Esophagus muscularis mucosa (tissue), 4 donors: ENCODE measurements around the gene TTC3. TPM values are rescaled to one million over a fixed set of nuclear protein-coding genes. Genes with fewer than 3 reads are reported as not detected.

ENCODE experiments used
- DNase-seq: peaks from one replicate; pipeline ENCODE4 v3.0.0-alpha.2; 2017; ENCODE audit errors: extremely low spot score
- H3K27ac ChIP-seq, 4 donors: fragments of 200-600 bp; sonication (generic); replicated peaks in 1 of 4; 1 replicate in 3 of 4; 2 replicates in 1 of 4; pipeline ENCODE4 v1.5.1; 2016 to 2019; ENCODE audit warnings: mild to moderate bottlenecking in 1 of 4
- H3K27me3 ChIP-seq, 4 donors: fragments of 200-600 bp; sonication (generic); one replicate each; pipeline versions ENCODE4 v1.5.1 to v1.6.0; 2016 to 2019
- H3K36me3 ChIP-seq, 4 donors: fragments of 200-600 bp; sonication (generic); one replicate each; pipeline ENCODE4 v1.5.1; 2016 to 2019
- H3K4me1 ChIP-seq, 4 donors: fragments of 200-600 bp; sonication (generic); one replicate each; pipeline ENCODE4 v1.5.1; 2016 to 2019
- H3K4me3 ChIP-seq, 4 donors: fragments of 200-600 bp; sonication (generic); 1 replicate in 2 of 4; 2 replicates in 2 of 4; pipeline ENCODE4 v1.5.1; 2016 to 2019; ENCODE audit warnings: mild to moderate bottlenecking in 4 of 4, moderate library complexity in 1 of 4
- H3K9me3 ChIP-seq, 4 donors: fragments of 200-600 bp; sonication (generic); 1 replicate in 3 of 4; 2 replicates in 1 of 4; pipeline ENCODE4 v1.5.1; 2016 to 2019
- CTCF ChIP-seq, 3 experiments: fragments of 200-600 bp in 2 of 3; fragments of 450-650 bp in 1 of 3; sonication (generic) in 2 of 3; IDR thresholded peaks; one replicate each; pipeline ENCODE4 v1.5.1; 2017 to 2019; ENCODE audit warnings: antibody characterized with exemption in 3 of 3, mild to moderate bottlenecking in 2 of 3, moderate library complexity in 1 of 3
- EP300 ChIP-seq: sonication (generic); formaldehyde crosslinking; IDR thresholded peaks from one replicate; pipeline ENCODE4 v1.6.1; 2017; ENCODE audit warnings: antibody characterized with exemption
- POLR2A ChIP-seq: fragments of 450-650 bp; IDR thresholded peaks from one replicate; pipeline ENCODE4 v1.6.1; 2017; ENCODE audit warnings: antibody characterized with exemption, moderate library complexity, mild to moderate bottlenecking, low read depth
- POLR2AphosphoS5 ChIP-seq, 2 donors: sonication (generic); formaldehyde crosslinking; IDR thresholded peaks; one replicate each; pipeline ENCODE4 v1.6.1; 2017; ENCODE audit warnings: antibody characterized with exemption in 2 of 2
- WGBS: methylation state at CpG from one replicate; pipeline ENCODE4 v1.1.5; 2018; 5-methylcytosine and 5-hydroxymethylcytosine counted together
- intact Hi-C: fragments of 100-400 bp; cut with DNase I; formaldehyde crosslinking; loops from one replicate; pipeline ENCODE4 v1.15.1; 2023
- total RNA-seq, 4 donors: library from RNA; depleted of rRNA; stranded (reverse); fragments of >200 nt; gene quantifications; one replicate each; pipeline versions ENCODE4 v1.1.0 to v1.2.1, GENCODE V29; 2016

TTC3 gene
- total RNA-seq, 4 donors from 2014 or later, result 86.0 to 162 (median 104) TPM

- WGBS, result 93% methylated on average over 4 of the region's 4 CpGs
- H3K4me1 ChIP-seq, result peaks cover 16 to 35% (median 31%) of the 10 kb centered on the region in 4 donors
- intact Hi-C loops, result loop anchor here (10.0 kb wide), 2 partner anchors 110 to 300 kb away; partner anchors contain the start of gene HLCS
- no peak for TF ChIP-seq POLR2A
- TF ChIP-seq POLR2AphosphoS5 (IDR thresholded peaks at IDR 0.05), result no peak
- no peak for TF ChIP-seq EP300
- no peak for TF ChIP-seq CTCF (IDR thresholded peaks at IDR 0.05)
- no peak overlapping the region for H3K4me3 ChIP-seq
- no peak for DNase-seq
- peaks cover 0 to 6% (median 0%) of the 10 kb centered on the region in 4 donors for H3K9me3 ChIP-seq
- no peak overlapping the region for H3K27ac ChIP-seq
- H3K27me3 ChIP-seq, result no peaks in the 10 kb centered on the region
- peaks cover 0 to 4% (median 0%) of the 10 kb centered on the region in 4 donors for H3K36me3 ChIP-seq
Measured at GRCh38 chr21:37075214-37075770, 2.2 kb downstream of the TTC3 start.

- Histone ChIP-seq H3K27ac (no peak overlapping the region), H3K4me1 (peaks cover 14 to 25% (median 22%) of the 10 kb centered on the region in 4 donors), H3K27me3 (no peaks in the 10 kb centered on the region), H3K9me3 (peaks cover 0 to 6% (median 0%) of the 10 kb centered on the region in 4 donors), H3K4me3 (no peak overlapping the region), H3K36me3 (no peaks in the 10 kb centered on the region)
- 90% methylated on average over 4 of the region's 4 CpGs for WGBS
- DNase-seq, result no peak
- TF ChIP-seq CTCF (IDR thresholded peaks at IDR 0.05) (no peak), POLR2AphosphoS5 (IDR thresholded peaks at IDR 0.05) (no peak), EP300 (no peak), POLR2A (no peak)
- intact Hi-C loops, result loop anchor here (10.0 kb wide), 2 partner anchors 111 to 299 kb away; partner anchors contain the start of gene HLCS
Measured at GRCh38 chr21:37076087-37076850, 3.2 kb downstream of the TTC3 start.

GRCh38 chr21:37077403-37077802, 4.3 kb downstream of the TTC3 start:
- Histone ChIP-seq H3K4me3 (no peak overlapping the region), H3K36me3 (no peaks in the 10 kb centered on the region), H3K4me1 (peaks cover 9 to 19% (median 15%) of the 10 kb centered on the region in 4 donors), H3K27me3 (no peaks in the 10 kb centered on the region), H3K27ac (no peak overlapping the region), H3K9me3 (peaks cover 0 to 6% (median 0%) of the 10 kb centered on the region in 4 donors)
- intact Hi-C loops, result loop anchor here (10.0 kb wide), 2 partner anchors 113 to 297 kb away; partner anchors contain the start of gene HLCS
- TF ChIP-seq POLR2AphosphoS5 (IDR thresholded peaks at IDR 0.05), result no peak
- TF ChIP-seq CTCF (IDR thresholded peaks at IDR 0.05), result no peak
- TF ChIP-seq POLR2A, result no peak
- TF ChIP-seq EP300, result no peak
- WGBS, result 88% methylated on average over 1 of the region's 1 CpG
- no peak for DNase-seq

- DNase-seq, result no peak
- Histone ChIP-seq H3K4me3 (no peak overlapping the region), H3K9me3 (peaks cover 0 to 6% (median 0%) of the 10 kb centered on the region in 4 donors), H3K36me3 (no peaks in the 10 kb centered on the region), H3K27ac (no peak overlapping the region), H3K27me3 (no peaks in the 10 kb centered on the region), H3K4me1 (peaks cover 13 to 30% (median 21%) of the 10 kb centered on the region in 4 donors)
- TF ChIP-seq POLR2A (no peak), POLR2AphosphoS5 (IDR thresholded peaks at IDR 0.05) (no peak), CTCF (IDR thresholded peaks at IDR 0.05) (peak in 1 of 3 experiments; percentile 24), EP300 (no peak)
- intact Hi-C loops, result loop anchor here (10.0 kb wide), 2 partner anchors 115 to 295 kb away; partner anchors contain the start of gene HLCS
- WGBS, result 78% methylated on average over 6 of the region's 6 CpGs
Measured at GRCh38 chr21:37079211-37079824, 6.3 kb downstream of the TTC3 start.
